GM21381 (cell line): ENCODE results near the gene DIPK1A.
A peak's percentile ranks its signal among the peaks of the same experiment; 100 is the strongest.

ENCODE experiments used
- ATAC-seq: cut with Tn5 transposase; IDR thresholded peaks from one replicate; pipeline ENCODE4 v1.9.1; 2021; ENCODE audit warnings: mild to moderate bottlenecking, moderate library complexity; ENCODE audit not compliant: unreplicated experiment

DIPK1A gene

DNA sequence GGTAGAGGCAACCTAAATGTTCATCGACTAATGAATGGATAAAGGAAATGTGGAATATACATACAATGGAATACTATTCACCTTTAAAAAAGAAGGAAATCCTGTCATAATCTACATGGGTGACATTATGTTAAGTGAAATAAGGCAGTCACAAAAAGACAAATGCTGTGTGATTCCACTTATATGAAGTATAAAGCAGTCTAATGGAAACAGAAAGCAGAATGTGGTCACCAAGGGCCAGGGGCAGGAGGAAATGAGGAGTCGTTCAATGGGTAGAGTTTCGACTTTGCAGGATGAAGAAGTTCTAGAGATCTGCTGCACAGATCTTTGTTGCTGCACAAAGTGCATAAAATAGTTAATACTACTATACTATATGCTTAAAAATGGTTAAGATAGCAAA lies 7.8 kb downstream of the DIPK1A start:
- ATAC-seq = peak; percentile 56

DNA sequence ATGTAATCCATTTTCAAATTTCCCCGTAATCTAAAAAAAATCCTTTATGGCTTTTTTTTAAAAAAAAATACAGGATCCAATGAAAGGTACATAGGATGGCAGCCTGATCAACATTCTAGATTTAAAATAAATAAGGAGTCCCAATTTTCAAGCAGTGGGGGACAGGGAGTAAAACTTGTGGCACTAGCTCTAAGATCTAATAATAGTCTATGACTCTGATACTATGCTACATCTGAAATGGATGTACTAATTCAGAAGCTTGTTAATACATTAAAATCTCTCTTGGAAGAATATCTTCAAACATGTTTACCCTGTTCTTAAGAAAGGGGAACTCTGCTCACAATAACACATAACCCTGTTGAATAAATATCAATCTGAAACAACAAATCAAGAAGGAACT lies 8.5 kb downstream of the DIPK1A start:
- ATAC-seq = no peak

DNA sequence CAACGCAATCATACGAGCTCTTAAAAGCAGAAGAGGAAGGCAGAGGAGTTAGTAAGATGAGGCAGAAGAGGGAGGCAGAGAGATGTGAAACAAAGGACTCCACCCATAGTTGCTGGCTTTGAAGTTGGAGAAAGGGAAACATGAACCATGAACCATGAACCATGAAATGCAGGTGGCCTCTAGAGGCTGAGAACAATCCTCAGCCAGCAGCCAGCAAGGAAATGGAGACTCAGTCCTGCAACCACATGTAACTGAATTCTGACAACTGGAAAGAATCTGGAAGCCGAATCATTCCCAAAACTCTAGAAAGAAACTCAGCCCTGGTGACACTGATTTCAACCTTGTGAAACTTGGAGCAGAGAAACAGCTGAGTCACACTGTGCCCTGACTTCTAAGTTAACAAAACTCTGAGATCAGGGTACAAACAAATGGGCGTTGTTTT lies 10.1 kb downstream of the DIPK1A start:
- peak; percentile 59 for ATAC-seq

DNA sequence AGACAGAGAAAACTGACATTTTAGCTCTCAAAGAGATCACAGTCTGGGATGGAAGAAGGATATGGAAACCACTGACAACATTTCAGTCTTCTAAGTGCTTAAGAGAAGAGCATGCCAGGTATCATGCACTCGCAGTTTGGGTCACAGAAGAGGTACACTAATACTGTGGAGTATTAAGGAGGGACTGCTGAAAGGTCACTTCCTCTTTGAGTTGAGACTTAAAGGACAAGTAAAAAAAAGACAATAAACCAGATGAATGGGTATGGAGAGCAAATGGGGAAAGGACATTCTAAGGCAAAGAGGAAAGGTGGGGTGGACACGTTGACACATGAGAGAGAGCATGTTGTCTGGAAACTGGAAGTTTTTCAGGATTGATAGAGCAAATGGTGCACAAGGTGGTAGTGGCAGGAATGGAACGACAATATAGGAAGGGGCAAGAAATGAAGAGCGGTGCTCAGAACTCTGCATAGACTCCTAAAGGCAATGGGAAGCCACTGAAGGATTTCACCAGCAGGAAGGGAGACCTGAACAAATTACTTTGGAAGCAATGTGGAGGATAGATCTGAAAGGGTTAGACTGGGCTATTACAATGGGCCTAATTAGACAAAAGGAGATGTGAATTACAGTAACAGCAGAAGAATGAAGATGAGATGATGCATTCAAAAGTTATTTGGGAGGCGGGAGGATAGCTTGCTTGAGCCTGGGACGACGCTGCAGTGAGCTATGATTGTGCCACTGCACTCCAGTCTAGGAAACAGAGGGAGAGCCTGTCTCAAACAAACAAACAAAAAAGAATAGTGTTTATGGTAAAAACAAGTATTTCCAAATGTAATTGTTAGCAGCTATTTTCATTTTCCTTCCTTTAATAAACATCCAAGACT lies 11.1 kb downstream of the DIPK1A start:
- ATAC-seq = peak; percentile 34

DNA sequence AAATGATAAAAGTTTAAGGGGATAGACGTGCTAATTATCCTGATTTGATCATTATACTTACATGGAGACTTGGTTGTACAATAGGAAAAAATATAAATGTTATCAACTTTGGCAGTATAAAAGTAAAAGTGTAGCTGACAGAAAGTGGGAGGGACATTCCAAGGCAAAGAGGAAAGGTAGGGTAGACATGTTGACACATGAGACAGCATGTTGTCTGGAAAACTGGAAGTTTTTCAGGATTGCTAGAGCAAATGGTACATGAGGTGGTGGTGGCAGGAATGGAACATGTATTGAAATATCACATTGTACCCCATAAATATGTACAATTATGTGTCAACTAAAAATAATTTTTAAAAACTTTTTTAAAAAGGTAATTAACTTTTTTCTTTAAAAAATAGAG lies 13.2 kb downstream of the DIPK1A start:
- ATAC-seq = no peak

DNA sequence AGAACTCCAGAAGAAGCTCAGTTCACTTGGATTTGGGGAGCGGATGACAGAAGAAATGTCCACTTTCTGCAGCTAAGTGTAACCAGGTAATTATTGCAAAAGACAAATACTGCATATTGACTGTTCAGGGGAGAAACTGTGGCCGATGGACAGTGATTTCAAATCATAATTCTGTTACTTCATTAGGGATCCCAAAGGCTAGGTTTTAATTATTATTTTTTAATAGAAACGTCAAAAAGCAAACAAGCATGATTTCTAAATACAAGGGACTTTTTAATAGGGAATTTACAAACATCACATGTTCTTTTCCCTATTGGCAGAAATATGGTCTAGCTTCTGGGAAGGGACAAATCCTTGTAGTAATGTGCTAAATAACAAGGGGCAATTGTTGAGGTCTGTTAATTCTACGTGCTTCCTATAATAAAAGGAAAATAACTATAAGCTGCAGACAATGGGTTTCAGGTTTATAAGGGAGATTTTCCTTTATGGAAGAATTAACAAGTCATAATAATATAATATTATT lies 15.5 kb downstream of the DIPK1A start:
- ATAC-seq = no peak

DNA sequence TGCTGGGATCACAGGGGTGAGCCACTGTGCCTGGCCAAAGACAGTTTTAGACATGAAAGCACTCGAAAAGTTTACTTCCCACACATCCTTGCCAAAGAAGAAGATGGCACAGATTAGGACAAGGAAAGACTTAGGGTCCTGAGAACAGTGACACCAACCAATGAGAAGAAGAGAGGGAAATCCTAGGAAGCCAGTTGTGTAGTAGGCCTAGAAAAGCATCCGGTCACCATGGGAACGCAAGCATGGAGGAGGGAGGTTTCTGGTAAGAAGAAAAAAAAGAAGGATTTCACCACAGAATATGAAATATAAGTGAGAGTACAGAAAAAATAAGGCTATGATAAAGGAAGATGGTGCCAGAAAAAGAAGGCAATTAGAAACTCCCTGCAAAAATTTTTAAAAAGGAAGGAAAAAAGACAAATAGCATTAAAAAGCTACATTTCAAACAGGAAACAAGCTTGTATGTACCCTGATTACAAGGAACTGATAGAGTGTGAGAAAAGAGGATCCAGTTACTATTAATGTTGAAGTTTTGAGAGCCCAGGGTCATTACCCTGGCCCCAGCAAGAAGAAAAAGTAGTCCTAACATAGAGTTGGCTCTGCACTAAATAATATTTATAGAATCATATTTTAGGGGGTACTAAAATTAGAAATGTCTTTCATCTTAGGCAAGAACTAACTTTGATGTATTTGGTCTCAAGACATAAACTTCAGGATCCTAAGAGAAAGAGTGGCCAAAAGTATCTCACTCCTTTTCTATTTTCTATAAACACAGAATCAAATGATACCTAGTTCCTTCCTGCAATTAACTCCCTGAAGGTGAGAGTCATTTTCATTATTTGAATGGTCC lies 16.1 kb downstream of the DIPK1A start:
- ATAC-seq = no peak

DNA sequence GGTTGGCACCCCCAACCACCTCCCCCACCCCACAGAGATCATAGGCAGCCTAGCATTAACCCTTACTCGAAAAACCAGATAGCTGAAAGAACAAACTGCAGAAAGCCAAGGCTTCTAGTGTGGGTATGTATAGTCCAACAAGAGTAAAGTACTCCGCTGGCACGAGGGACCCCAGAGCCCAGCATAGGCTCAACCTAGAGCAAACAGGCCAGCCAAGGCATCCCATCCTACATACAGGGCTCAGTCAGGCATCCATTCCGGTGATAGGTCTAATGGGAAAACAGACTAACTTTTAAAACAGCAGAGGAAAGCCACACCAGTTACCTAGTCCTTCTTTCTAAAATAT lies 17.8 kb downstream of the DIPK1A start:
- no peak for ATAC-seq

DNA sequence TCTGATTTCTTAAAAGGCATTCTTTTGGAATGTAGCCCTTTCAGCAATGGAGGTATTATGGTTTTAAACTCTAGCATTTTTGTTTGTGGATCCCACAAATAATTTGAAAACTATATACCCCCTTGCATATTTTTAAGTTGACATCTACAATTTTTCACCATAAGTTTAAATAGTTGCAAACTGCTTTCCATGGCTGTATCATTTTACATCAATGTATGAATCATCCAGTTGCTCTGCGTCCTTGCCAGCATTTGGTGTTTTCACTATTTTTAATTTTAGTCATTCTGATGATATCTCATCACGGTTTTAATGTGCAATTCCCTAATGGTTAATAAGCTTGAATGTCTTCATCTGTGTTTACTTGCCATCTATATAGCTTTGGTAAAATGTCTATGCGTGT lies 20.7 kb downstream of the DIPK1A start:
- no peak for ATAC-seq

DNA sequence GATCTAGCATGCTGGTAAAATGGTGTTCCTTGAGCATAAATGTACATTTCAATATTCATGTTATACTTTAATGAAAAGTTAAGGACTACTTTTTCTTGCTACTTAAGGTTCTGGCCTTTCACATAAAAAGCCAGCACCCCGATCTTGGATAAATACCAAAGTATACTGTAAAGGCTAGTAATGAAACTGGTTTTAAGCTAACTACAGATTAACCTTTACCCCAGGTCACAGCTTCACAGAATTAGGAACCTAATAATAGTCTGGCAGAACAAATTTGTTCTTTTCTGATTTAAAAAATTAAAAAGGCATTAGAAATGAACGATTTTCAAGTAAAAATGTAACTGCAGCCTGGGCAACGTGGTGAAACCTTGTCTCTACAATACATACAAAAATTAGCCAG lies 23.5 kb downstream of the DIPK1A start:
- no peak for ATAC-seq

DNA sequence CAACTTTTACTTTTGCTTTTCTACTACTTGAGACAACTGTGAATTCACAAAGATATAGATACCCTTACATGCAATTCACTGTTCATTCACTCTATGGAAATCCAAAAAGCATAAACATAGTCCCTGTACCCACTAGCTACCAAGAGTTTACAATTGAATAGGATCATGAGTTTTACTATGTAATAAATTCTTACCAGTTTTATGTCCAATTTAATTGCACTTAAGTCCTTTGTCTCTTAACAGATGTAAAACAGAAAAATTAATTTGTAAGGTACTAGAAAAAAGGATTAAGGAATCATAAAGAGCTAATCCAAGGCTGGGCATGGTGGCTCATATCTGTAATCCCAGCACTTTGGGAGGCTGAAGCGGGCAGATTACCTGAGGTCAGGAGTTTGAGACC lies 24.4 kb downstream of the DIPK1A start:
- ATAC-seq = no peak

DNA sequence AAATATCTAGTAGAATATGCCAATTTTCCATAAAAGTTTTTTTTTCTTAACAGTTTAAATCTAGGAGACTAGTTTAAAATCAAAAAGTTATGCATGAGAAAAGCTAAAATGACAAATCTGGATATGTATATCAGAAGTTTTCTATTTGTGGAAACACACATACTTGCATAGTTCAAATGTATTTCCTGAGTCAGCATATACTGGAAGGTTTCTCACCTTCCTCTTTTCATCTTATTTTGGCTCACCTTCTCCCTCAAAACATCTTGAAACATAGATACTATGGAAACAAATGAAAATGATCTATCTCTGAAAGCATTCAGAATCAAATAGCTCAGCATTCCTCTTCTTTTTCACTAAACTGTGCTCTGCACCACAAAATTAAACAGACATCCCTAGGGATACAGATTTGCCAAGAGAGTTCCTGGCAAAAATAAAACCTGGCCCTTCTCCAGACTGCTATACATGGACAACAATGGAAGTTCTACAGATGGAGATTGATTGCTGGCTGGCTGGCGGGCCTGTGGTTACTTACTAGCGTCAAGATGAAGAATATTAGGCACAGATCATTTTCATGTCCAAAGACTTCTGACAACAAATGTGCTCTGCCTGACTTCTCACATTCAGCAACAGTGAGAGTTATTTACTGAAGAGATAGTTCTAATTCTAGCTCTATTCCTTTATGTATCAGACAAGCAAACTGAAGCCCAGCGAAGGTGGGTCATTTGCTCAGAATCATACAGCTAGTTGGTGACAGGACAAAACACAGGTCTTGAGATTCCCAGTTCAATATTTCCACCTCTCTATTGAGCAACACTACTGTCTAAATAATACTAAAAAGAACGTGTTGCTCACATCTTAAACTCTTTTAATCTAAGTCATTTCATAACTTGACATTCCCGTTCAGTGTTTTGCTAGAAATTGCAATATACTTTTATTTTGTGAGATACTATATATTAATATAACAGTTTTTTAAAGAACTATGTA lies 26.6 kb downstream of the DIPK1A start:
- no peak for ATAC-seq

DNA sequence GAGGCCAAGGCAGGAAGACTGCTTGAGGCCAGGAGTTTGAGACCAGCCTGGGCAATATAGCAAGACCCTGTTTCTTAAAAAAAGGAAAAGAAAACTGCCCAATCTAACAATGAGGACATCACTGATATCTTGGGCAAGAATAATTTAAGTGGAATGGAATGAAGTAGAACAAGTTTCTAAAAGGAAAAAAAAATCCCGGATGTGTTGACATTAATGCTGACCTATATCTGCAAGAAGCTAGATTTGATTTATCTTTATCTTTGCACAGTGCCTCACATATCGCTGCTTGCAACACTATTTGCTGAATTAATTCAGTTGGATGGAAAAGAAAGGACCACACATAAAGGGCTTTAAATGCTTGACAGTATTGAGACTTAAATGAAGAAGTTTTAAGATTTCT lies 27.8 kb downstream of the DIPK1A start:
- no peak for ATAC-seq

DNA sequence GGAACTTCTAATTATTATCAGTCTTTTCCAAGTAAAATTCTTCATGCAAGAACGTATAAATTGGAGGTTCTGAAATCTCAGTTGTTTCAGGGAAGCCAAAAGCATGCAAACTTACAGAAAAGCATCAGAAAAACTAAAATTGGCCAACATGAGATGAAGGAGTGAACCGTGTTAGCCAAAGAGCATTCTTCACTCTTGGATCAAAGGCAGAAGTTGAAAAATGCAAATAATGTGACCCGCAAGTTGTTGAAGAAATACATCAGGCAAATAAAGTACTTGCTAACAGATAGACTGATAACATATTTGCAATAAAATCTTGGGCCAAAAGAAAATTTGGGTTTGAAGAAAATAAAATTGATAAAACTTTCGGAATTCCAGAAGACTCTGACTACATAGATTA lies 29.6 kb downstream of the DIPK1A start:
- no peak for ATAC-seq

DNA sequence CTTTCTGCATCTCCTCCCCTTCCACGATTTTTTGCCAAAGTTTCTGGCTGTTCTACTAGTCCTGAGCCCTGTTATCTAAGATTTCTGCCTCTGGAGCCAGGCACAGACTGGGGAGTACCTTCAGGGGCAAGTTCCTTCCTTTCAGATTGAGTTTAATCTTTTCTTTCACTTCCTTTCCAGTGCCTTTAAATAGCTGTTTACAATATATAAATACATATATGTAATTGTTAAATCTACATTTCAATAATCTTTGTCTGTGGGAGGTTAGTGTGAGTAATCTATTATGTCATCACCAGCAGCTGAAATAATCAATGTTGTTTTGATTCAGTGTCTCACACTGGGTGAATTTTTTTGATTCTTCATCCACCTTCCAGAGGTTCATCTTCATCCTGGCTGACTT lies 31.8 kb downstream of the DIPK1A start:
- no peak for ATAC-seq

DNA sequence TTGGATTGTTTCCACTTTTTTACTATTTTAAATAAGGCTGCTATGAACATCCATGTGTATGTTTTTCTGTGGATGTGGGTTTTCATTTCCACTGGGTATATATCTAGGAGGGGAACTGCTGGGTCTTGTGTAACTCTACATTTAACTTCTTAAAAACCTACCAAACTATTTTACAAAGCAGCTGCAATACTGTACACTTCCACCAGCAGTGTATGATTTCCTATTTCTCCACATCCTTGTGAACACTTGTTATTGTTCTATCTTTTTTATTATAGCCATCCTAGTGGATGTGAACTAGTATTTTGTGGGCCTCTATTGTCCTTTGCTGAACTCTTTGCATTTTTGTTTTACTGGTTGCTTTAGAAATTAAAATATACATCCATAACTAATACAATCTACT lies 33.4 kb downstream of the DIPK1A start:
- ATAC-seq = no peak

DNA sequence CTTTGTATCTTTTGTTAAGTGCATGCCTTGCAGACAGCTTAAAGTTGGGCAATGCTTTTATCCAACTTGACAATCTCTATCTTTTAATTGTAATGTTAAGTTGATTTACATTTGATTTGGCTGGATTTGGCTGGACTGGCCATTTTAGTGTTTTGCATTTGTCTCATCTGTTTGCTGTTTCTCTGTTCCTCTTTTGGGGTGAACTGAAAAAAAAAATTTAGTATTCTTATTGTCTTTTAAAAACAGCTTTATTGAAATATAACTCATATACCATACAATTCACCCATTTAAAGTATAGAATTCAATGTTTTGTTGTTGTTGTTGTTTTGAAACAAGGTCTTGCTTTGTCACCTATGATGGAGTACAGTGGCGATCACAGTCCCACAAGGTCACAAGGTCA lies 34.4 kb downstream of the DIPK1A start:
- no peak for ATAC-seq

DNA sequence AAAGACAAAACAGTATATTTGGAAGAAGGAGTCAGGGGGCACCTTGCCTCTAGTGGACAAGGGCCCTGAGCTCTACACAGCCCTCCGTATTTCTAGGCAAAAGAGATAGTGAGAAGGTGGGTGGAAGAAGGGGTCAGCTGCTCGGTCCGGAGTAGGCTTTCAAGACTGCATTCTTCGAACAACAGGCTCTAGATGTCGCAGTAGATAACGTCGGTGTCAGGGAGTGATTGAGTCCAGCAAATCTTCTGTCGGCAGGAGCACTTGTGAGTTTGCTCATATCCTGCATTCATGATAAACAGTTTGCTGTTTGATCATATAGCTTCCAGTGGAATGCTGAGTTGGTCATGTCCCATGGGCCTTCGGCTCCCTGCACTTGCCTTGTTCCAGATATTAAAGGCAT lies 36.8 kb downstream of the DIPK1A start:
- no peak for ATAC-seq

DNA sequence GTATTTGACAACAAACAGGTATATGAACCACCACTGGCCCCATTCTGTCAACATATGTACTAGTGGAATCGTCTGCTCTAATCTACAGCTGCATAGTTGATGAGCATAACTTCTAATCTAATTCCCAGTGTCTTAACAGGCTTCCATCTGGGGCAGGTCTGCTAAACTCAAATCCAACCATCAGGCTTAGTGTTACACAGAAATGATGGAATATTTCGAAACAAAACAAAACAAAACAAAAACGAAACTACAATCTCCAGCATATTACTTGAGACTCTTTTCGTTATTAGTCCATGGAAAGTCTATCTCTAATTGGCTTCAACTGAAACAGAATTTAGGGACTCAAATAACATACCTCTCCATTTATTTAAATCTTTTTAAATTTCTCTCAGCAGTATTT lies 37.6 kb downstream of the DIPK1A start:
- no peak for ATAC-seq

DNA sequence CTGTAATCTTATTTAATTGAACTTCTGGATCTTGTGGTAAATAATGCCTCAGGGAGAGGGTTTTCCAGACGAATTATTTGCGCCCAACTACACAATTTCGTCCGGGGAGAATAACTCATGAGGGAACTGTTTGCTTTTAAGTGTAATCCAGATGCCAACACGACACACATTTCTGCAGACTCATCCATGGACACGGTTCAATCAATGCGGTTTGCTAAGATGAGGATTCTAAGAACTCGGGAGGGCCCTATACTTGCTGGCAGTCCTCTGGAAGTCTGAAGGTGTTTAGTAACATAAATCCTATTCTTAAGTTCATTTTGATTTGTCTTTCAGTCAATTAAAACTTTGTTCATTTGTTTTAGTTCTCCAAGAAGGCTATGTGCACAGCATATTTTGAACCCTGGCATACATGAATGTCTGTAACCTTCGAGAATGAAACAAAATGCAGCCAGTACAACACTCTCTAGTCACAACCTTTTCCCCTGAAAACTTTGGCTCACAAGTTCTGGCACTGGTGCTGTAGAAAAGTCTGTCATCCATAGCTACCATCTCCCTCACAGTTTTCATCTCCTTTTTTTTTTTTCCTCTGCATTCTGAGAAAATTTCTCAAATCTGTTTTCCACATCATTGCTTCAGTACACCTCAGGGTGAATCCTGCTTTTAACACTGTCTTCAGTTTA lies 38.8 kb downstream of the DIPK1A start:
- ATAC-seq = no peak
